Transverse colon (tissue), 4 donors: ENCODE measurements around the gene ACTA2. TPM values are rescaled to one million over a fixed set of nuclear protein-coding genes. Genes with fewer than 3 reads are reported as not detected.

ENCODE experiments used
- DNase-seq: peaks from one replicate; pipeline ENCODE4 v3.0.0-alpha.2; 2019
- H3K27ac ChIP-seq, 4 donors: fragments of 200-600 bp; sonication (generic); 2 replicates each; pipeline ENCODE4 v1.5.1; 2016 to 2018; ENCODE audit warnings: inconsistent platforms in 4 of 4
- H3K27me3 ChIP-seq: fragments of 200-600 bp; sonication (generic); 2 replicates; pipeline ENCODE4 v1.5.1; 2017; ENCODE audit warnings: inconsistent platforms
- H3K36me3 ChIP-seq, 4 donors: fragments of 200-600 bp; sonication (generic); 2 replicates each; pipeline ENCODE4 v1.5.1; 2017 to 2019; ENCODE audit warnings: inconsistent platforms in 4 of 4
- H3K4me1 ChIP-seq, 4 donors: fragments of 200-600 bp; sonication (generic); 2 replicates each; pipeline ENCODE4 v1.5.1; 2017 to 2020; ENCODE audit warnings: inconsistent platforms in 4 of 4
- H3K4me3 ChIP-seq, 4 donors: fragments of 200-600 bp; sonication (generic); 1 replicate in 1 of 4; 2 replicates in 3 of 4; pipeline versions ENCODE4 v1.5.1 to v1.6.1; 2017 to 2019; ENCODE audit warnings: inconsistent platforms in 4 of 4
- H3K9me3 ChIP-seq, 2 donors: fragments of 200-600 bp; sonication (generic); 2 replicates each; pipeline ENCODE4 v1.5.1; 2017 to 2019; ENCODE audit warnings: inconsistent platforms in 2 of 2
- EP300 ChIP-seq: sonication (generic); formaldehyde crosslinking; IDR thresholded peaks from one replicate; pipeline ENCODE4 v1.6.1; 2017; ENCODE audit warnings: antibody characterized with exemption, low read depth
- POLR2A ChIP-seq: fragments of 450-650 bp; IDR thresholded peaks from one replicate; pipeline ENCODE4 v1.6.1; 2016; ENCODE audit warnings: antibody characterized with exemption, mild to moderate bottlenecking, moderate library complexity
- POLR2AphosphoS5 ChIP-seq, 3 donors: sonication (generic); formaldehyde crosslinking; IDR thresholded peaks; one replicate each; pipeline ENCODE4 v1.6.1; 2016; ENCODE audit warnings: antibody characterized with exemption in 3 of 3
- WGBS, 2 donors: methylation state at CpG; one replicate each; pipeline ENCODE4 v1.1.5; 2018; ENCODE audit warnings: low coverage in 1 of 2; 5-methylcytosine and 5-hydroxymethylcytosine counted together
- in situ Hi-C, 4 donors: fragments of 200-750 bp; cut with MboI; loops; one replicate each; pipeline versions ENCODE4 v1.15.0 to v1.15.1; 2017; ENCODE audit warnings: low sequenced_read_pairs in 3 of 4, low pct_ligation_motif_present in 1 of 4, low pct_unique_long_range_greater_than_20kb in 1 of 4
- intact Hi-C: fragments of 100-400 bp; cut with DNase I; formaldehyde crosslinking; loops from one replicate; pipeline ENCODE4 v1.15.1; 2023; ENCODE audit warnings: low total_unique reads
- total RNA-seq, 4 donors: library from RNA; depleted of rRNA; stranded (reverse); fragments of >200 nt; gene quantifications; one replicate each; pipeline ENCODE4 v1.1.0, GENCODE V29; 2016
- TF ChIP-seq, protein P1 (sequence below), 5 experiments: fragments of 200-600 bp in 3 of 5; fragments of 450-650 bp in 2 of 5; sonication (generic) in 3 of 5; IDR thresholded peaks; 1 replicate in 2 of 5; 2 replicates in 3 of 5; pipeline ENCODE4 v1.5.1; 2016 to 2017; ENCODE audit warnings: antibody characterized with exemption in 5 of 5, inconsistent platforms in 3 of 5, mild to moderate bottlenecking in 2 of 5, moderate library complexity in 1 of 5

The ACTA2 gene
- total RNA-seq, 4 donors from 2014 or later = 403 to 1,827 (median 457) TPM

DNA sequence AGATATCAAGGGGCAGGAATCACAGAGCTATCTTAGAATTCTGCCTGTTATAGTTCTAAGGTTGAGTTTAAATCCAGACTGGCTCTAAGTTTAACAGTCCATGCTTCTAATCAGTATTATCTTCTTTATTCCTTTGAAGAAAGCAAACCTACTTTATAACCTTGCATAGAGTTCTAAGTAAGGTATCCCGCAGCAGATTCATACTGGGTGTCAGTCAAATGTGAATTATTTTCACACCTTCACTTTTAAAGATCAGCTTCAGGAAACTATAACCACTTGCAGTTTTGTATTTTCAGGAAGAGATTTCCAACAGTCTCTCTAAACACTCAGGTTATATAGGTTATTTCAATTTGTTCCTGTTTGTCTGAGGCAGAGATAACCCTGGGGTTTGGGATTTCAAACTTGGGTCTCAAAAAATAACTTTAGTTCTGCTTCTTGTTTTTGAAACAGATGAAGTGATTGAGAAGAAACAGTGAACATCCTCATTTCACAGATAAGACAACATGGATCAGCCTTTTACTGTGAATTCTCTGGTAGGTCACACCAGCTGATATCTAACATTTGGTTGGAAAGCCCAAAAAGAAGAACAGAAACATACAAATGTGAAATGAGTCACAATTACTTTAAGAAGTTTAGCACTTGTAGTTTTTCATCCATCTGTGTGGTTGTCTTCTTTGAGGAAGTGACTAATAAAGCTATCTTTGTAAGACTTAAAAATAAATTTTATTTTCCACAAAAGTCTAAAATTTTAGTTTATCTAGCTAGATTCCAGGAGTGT, 51.2 kb downstream of the ACTA2 start:
- H3K9me3 ChIP-seq = no peaks in the 10 kb centered on the region
- intact Hi-C loops (no loop called here), in situ Hi-C loops (no loop called here)
- WGBS, 2 donors = 56% methylated on average over 1 of the region's 1 CpG
- H3K27me3 ChIP-seq = no peaks in the 10 kb centered on the region
- peak overlapping the region; percentile 45 to 85 (median 76) for H3K27ac ChIP-seq
- TF ChIP-seq POLR2AphosphoS5 (IDR thresholded peaks at IDR 0.05) = no peak
- no peak for TF ChIP-seq EP300
- TF ChIP-seq, protein P1, sequence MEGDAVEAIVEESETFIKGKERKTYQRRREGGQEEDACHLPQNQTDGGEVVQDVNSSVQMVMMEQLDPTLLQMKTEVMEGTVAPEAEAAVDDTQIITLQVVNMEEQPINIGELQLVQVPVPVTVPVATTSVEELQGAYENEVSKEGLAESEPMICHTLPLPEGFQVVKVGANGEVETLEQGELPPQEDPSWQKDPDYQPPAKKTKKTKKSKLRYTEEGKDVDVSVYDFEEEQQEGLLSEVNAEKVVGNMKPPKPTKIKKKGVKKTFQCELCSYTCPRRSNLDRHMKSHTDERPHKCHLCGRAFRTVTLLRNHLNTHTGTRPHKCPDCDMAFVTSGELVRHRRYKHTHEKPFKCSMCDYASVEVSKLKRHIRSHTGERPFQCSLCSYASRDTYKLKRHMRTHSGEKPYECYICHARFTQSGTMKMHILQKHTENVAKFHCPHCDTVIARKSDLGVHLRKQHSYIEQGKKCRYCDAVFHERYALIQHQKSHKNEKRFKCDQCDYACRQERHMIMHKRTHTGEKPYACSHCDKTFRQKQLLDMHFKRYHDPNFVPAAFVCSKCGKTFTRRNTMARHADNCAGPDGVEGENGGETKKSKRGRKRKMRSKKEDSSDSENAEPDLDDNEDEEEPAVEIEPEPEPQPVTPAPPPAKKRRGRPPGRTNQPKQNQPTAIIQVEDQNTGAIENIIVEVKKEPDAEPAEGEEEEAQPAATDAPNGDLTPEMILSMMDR (IDR thresholded peaks at IDR 0.05) = no peak
- TF ChIP-seq POLR2A = no peak
- peaks cover 38 to 87% (median 56%) of the 10 kb centered on the region in 4 donors for H3K4me1 ChIP-seq
- no peak for DNase-seq
- no peaks in the 10 kb centered on the region for H3K36me3 ChIP-seq
- no peak overlapping the region for H3K4me3 ChIP-seq

DNA sequence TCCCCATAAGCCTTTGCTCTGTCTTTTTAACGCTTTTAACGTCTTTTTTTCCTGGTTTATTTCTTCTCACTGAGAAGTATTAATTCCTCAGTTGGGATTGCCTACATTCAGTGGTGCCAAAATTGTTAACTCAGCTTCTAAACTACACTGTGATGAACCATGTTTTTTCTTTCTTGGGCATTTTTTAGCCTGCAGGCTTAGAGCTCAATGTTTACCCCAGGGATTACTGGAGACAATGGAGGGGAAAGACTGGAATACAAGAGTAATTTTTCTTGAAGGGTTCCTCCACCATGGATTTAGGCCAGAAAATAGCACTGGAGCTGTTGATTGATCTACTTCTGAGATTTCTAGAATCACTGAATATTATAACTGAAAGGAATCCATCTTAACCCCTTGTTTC, 52.7 kb downstream of the ACTA2 start:
- WGBS, 2 donors = 69 to 87% methylated on average over 2 of the region's 2 CpGs
- peaks cover 38 to 96% (median 61%) of the 10 kb centered on the region in 4 donors for H3K4me1 ChIP-seq
- intact Hi-C loops = no loop called here
- no peaks in the 10 kb centered on the region for H3K9me3 ChIP-seq
- peak overlapping the region in 3 of 4 donors; percentile 23 to 85 (median 84) for H3K27ac ChIP-seq
- H3K36me3 ChIP-seq = no peaks in the 10 kb centered on the region
- no peaks in the 10 kb centered on the region for H3K27me3 ChIP-seq
- in situ Hi-C loops = no loop called here
- no peak overlapping the region for H3K4me3 ChIP-seq
- TF ChIP-seq EP300 (no peak), POLR2A (no peak), POLR2AphosphoS5 (IDR thresholded peaks at IDR 0.05) (no peak)
- TF ChIP-seq, protein P1 (IDR thresholded peaks at IDR 0.05) = no peak
- DNase-seq = no peak

- intact Hi-C loops = no loop called here
- peaks cover 31 to 98% (median 62%) of the 10 kb centered on the region in 4 donors for H3K4me1 ChIP-seq
- H3K9me3 ChIP-seq = no peaks in the 10 kb centered on the region
- in situ Hi-C loops = no loop called here
- peak overlapping the region; percentile 84 to 87 (median 86) for H3K27ac ChIP-seq
- H3K36me3 ChIP-seq = no peaks in the 10 kb centered on the region
- no peak for TF ChIP-seq POLR2A
- no peak for TF ChIP-seq POLR2AphosphoS5 (IDR thresholded peaks at IDR 0.05)
- TF ChIP-seq, protein P1 (IDR thresholded peaks at IDR 0.05) = no peak
- TF ChIP-seq EP300 = no peak
- no peak overlapping the region for H3K4me3 ChIP-seq
- 88% methylated on average over 3 of the region's 3 CpGs; no CpG with 5 or more reads in 1 of the 2 donors for WGBS, 2 donors
- DNase-seq = no peak
- H3K27me3 ChIP-seq = no peaks in the 10 kb centered on the region
Observed at GRCh38 chr10:88898727-88899126, 53.8 kb downstream of the ACTA2 start.

DNA sequence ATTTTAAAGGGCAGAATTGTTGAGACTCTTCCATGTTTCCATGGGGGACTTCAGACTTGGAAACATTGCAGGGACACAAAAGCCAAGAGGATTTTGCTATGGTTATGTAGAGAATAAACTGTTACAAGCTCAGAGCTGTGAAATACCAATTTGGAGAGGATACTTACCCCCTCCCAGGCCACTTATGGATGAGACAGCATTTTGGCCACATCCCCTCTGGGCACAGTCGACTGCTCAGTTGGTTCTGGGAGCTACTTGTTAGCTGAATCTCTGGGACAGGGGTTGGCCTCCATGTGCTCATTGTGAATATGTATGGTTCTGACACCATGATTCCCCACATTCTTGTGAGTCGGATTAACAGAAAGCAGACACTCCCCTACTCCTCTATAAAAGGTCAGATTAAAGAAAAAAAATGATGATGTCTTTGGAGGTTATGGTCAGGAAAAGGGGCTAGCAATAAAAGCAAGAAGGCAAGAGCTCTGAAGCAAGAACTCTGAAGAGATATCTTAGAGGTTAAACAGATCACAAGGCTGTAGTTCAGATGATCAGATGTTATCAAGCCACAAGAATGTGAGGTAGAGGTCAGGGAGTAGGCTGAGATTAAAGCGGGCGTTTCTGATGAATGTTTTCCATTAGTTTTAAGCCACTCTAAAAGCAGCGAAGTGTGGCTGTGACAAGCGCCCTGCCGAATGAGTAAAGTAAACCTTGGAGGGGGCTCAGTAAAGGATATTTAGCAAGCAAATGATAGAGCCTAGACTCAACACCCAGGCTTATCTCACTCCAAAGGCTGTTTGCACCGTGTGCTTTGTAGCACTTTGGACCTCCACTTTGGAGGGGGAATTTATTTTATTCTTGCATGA, 55.3 kb downstream of the ACTA2 start:
- H3K27ac ChIP-seq = peak overlapping the region; percentile 84 to 87 (median 86)

More for the DNA sequence above, 55.3 kb downstream of the ACTA2 start:
- intact Hi-C loops = no loop called here
- Histone ChIP-seq H3K36me3 (no peaks in the 10 kb centered on the region), H3K4me3 (no peak overlapping the region), H3K4me1 (peaks cover 28 to 100% (median 61%) of the 10 kb centered on the region in 4 donors), H3K9me3 (no peaks in the 10 kb centered on the region), H3K27me3 (no peaks in the 10 kb centered on the region)
- 29 to 34% methylated on average over 7 to 8 of the region's 8 CpGs for WGBS, 2 donors
- TF ChIP-seq, protein P1 (IDR thresholded peaks at IDR 0.05) = no peak
- TF ChIP-seq POLR2A (peak; percentile 11), POLR2AphosphoS5 (IDR thresholded peaks at IDR 0.05) (peak in 2 of 3 donors; percentile 6 to 53)
- DNase-seq = peak; percentile 33
- in situ Hi-C loops = no loop called here
